NB4 (cell line): ENCODE data around the gene MACO1.

Source experiments
- CTCF ChIP-seq: IDR thresholded peaks from one replicate; pipeline ENCODE4 v1.5.1; 2012; ENCODE audit warnings: low read depth, low read length
- TF ChIP-seq, protein P1 (sequence below): IDR thresholded peaks from 2 replicates; pipeline ENCODE4 v1.6.1; 2011; ENCODE audit warnings: low read depth, low read length

GRCh38 chr1:25467193-25467592 is 36.5 kb downstream of the MACO1 start:
- no peak for TF ChIP-seq CTCF
- TF ChIP-seq, protein P1, sequence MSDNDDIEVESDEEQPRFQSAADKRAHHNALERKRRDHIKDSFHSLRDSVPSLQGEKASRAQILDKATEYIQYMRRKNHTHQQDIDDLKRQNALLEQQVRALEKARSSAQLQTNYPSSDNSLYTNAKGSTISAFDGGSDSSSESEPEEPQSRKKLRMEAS = no peak
